Measurements from ENCODE around the gene RASSF7. TPM values are rescaled to one million over a fixed set of nuclear protein-coding genes. Genes with fewer than 3 reads are reported as not detected.

Gene RASSF7
- total RNA-seq, 1 experiment from 2014 or later: 32.5 TPM

DNA sequence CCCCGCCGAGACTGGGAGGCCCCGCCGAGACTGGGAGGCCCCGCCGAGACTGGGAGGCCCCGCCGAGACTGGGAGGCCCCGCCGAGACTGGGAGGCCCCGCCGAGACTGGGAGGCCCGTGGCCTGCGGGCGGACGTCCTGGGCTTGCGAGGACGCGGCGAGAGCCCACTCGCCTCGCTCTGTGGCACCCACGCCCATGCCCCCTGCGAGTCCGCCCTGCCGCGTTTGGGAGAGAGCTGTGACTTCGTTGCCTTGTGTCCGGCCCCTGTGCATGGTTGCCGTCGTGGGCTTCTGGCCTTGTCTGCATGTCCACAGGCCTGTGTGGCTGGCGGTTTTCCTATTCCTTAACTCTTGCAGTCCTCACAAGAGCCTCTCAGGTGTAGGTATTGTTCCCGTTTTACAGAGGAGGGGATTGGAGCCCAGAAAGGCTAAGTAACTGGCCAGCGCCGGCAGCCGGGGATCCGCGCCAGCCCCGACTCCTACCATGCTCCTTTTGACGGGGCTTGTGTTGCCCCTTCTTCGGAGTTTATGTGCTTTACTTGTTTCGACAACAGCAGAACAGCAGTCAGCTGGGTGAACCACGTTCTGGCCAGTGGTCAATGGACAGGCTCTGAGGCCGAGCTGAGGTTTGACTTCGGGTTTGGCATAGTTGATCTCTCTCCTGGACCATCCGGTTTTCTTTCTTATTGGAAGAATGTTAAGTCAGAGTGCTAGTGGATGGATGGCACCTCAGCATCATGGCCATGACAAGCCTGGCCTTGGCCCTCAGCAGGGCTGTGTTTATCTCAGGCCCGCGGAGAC is 16.2 kb downstream of the RASSF7 start:
- CTCF ChIA-PET: interaction anchor here (1.1 kb wide), 1 partner anchor 12 kb away, joined by 3 read pairs; no protein-coding TSS in a partner anchor

DNA sequence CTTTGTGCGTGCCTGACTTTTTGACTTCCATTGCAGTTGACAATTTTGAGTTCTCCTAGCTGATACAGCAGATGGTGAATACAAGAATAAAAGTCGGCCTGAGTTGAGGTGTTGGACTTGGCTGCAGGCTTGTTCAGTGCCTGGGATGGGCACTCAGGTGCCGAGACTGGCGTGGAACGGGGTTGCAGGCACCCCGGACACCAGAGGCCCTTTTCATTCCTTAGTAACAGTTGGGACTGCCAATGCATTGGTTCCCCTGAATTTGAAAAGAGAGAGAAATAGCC is 16.8 kb downstream of the RASSF7 start:
- DNase-seq (ENCODE audit: low spot score) (no peak), ATAC-seq (no peak)
- H3K36me3 Mint-ChIP-seq: peaks cover 13% of the 10 kb centered on the region
- TF ChIP-seq, protein P1, sequence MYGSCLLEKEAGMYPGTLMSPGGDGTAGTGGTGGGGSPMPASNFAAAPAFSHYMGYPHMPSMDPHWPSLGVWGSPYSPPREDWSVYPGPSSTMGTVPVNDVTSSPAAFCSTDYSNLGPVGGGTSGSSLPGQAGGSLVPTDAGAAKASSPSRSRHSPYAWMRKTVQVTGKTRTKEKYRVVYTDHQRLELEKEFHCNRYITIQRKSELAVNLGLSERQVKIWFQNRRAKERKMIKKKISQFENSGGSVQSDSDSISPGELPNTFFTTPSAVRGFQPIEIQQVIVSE (CRISPR knock-in tag; IDR thresholded peaks at IDR 0.05; ENCODE audit: borderline replicate concordance): no peak
- TF ChIP-seq, protein P2, sequence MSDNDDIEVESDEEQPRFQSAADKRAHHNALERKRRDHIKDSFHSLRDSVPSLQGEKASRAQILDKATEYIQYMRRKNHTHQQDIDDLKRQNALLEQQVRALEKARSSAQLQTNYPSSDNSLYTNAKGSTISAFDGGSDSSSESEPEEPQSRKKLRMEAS (CRISPR knock-in tag; IDR thresholded peaks at IDR 0.05): no peak
- TF ChIP-seq, protein P3, sequence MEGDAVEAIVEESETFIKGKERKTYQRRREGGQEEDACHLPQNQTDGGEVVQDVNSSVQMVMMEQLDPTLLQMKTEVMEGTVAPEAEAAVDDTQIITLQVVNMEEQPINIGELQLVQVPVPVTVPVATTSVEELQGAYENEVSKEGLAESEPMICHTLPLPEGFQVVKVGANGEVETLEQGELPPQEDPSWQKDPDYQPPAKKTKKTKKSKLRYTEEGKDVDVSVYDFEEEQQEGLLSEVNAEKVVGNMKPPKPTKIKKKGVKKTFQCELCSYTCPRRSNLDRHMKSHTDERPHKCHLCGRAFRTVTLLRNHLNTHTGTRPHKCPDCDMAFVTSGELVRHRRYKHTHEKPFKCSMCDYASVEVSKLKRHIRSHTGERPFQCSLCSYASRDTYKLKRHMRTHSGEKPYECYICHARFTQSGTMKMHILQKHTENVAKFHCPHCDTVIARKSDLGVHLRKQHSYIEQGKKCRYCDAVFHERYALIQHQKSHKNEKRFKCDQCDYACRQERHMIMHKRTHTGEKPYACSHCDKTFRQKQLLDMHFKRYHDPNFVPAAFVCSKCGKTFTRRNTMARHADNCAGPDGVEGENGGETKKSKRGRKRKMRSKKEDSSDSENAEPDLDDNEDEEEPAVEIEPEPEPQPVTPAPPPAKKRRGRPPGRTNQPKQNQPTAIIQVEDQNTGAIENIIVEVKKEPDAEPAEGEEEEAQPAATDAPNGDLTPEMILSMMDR (IDR thresholded peaks at IDR 0.05): no peak
- TF ChIP-seq TCF7 (CRISPR knock-in tag; IDR thresholded peaks at IDR 0.05; ENCODE audit: low read depth): no peak
- TF ChIP-seq, protein P4, sequence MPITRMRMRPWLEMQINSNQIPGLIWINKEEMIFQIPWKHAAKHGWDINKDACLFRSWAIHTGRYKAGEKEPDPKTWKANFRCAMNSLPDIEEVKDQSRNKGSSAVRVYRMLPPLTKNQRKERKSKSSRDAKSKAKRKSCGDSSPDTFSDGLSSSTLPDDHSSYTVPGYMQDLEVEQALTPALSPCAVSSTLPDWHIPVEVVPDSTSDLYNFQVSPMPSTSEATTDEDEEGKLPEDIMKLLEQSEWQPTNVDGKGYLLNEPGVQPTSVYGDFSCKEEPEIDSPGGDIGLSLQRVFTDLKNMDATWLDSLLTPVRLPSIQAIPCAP (CRISPR knock-in tag; IDR thresholded peaks at IDR 0.05): no peak
- TF ChIP-seq RELA (CRISPR knock-in tag; IDR thresholded peaks at IDR 0.05; ENCODE audit: borderline replicate concordance): no peak
- ChIA-PET CTCF (interaction anchor here (1.1 kb wide), 1 partner anchor 12 kb away, joined by 3 read pairs; no protein-coding TSS in a partner anchor), POLR2A (no interaction called here)
- H3K4me1 Mint-ChIP-seq: peaks cover 31% of the 10 kb centered on the region
- peak overlapping the region; percentile 95 for H3K27ac Mint-ChIP-seq
- H3K27me3 Mint-ChIP-seq (ENCODE audit: low read depth): peaks cover 22% of the 10 kb centered on the region
- peak overlapping the region; percentile 90 for H3K4me3 Mint-ChIP-seq
- H3K9me3 Mint-ChIP-seq: no peaks in the 10 kb centered on the region

More for the DNA sequence above, 16.2 kb downstream of the RASSF7 start:
- Mint-ChIP-seq H3K4me3 (peak overlapping the region; percentile 90), H3K9me3 (no peaks in the 10 kb centered on the region), H3K4me1 (peaks cover 31% of the 10 kb centered on the region), H3K36me3 (peaks cover 11% of the 10 kb centered on the region), H3K27ac (peak overlapping the region; percentile 95), H3K27me3 (ENCODE audit: low read depth) (peaks cover 22% of the 10 kb centered on the region)
- ATAC-seq (no peak), DNase-seq (ENCODE audit: low spot score) (no peak)
- TF ChIP-seq, protein P4 (CRISPR knock-in tag; IDR thresholded peaks at IDR 0.05): no peak
- TF ChIP-seq TCF7 (CRISPR knock-in tag; IDR thresholded peaks at IDR 0.05; ENCODE audit: low read depth) (no peak), GRHL2 (CRISPR knock-in tag; IDR thresholded peaks at IDR 0.05; ENCODE audit: insufficient replicate concordance, severe bottlenecking) (no peak), FOXK1 (CRISPR knock-in tag; IDR thresholded peaks at IDR 0.05) (no peak), FOXJ3 (CRISPR knock-in tag; IDR thresholded peaks at IDR 0.05; ENCODE audit: borderline replicate concordance) (no peak), ZNF671 (CRISPR knock-in tag; IDR thresholded peaks at IDR 0.05) (no peak), SOX15 (CRISPR knock-in tag; IDR thresholded peaks at IDR 0.05) (no peak), EMX1 (CRISPR knock-in tag; IDR thresholded peaks at IDR 0.05) (no peak), ATF1 (CRISPR knock-in tag; IDR thresholded peaks at IDR 0.05) (no peak), PRRX2 (CRISPR knock-in tag; IDR thresholded peaks at IDR 0.05) (no peak), ZBTB21 (CRISPR knock-in tag; IDR thresholded peaks at IDR 0.05; ENCODE audit: borderline replicate concordance) (no peak), RELA (CRISPR knock-in tag; IDR thresholded peaks at IDR 0.05; ENCODE audit: borderline replicate concordance) (no peak), ELF4 (CRISPR knock-in tag; IDR thresholded peaks at IDR 0.05; ENCODE audit: low read depth) (no peak), ZNF423 (CRISPR knock-in tag; IDR thresholded peaks at IDR 0.05) (no peak), NR2C2 (CRISPR knock-in tag; IDR thresholded peaks at IDR 0.05) (no peak)
- TF ChIP-seq, protein P2 (CRISPR knock-in tag; IDR thresholded peaks at IDR 0.05): no peak
- TF ChIP-seq, protein P5, sequence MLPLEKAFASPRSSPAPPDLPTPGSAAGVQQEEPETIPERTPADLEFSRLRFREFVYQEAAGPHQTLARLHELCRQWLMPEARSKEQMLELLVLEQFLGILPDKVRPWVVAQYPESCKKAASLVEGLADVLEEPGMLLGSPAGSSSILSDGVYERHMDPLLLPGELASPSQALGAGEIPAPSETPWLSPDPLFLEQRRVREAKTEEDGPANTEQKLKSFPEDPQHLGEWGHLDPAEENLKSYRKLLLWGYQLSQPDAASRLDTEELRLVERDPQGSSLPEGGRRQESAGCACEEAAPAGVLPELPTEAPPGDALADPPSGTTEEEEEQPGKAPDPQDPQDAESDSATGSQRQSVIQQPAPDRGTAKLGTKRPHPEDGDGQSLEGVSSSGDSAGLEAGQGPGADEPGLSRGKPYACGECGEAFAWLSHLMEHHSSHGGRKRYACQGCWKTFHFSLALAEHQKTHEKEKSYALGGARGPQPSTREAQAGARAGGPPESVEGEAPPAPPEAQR (CRISPR knock-in tag; IDR thresholded peaks at IDR 0.05): no peak
- TF ChIP-seq, protein P6, sequence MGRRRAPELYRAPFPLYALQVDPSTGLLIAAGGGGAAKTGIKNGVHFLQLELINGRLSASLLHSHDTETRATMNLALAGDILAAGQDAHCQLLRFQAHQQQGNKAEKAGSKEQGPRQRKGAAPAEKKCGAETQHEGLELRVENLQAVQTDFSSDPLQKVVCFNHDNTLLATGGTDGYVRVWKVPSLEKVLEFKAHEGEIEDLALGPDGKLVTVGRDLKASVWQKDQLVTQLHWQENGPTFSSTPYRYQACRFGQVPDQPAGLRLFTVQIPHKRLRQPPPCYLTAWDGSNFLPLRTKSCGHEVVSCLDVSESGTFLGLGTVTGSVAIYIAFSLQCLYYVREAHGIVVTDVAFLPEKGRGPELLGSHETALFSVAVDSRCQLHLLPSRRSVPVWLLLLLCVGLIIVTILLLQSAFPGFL (CRISPR knock-in tag; IDR thresholded peaks at IDR 0.05; ENCODE audit: borderline replicate concordance): no peak
- TF ChIP-seq, protein P7, sequence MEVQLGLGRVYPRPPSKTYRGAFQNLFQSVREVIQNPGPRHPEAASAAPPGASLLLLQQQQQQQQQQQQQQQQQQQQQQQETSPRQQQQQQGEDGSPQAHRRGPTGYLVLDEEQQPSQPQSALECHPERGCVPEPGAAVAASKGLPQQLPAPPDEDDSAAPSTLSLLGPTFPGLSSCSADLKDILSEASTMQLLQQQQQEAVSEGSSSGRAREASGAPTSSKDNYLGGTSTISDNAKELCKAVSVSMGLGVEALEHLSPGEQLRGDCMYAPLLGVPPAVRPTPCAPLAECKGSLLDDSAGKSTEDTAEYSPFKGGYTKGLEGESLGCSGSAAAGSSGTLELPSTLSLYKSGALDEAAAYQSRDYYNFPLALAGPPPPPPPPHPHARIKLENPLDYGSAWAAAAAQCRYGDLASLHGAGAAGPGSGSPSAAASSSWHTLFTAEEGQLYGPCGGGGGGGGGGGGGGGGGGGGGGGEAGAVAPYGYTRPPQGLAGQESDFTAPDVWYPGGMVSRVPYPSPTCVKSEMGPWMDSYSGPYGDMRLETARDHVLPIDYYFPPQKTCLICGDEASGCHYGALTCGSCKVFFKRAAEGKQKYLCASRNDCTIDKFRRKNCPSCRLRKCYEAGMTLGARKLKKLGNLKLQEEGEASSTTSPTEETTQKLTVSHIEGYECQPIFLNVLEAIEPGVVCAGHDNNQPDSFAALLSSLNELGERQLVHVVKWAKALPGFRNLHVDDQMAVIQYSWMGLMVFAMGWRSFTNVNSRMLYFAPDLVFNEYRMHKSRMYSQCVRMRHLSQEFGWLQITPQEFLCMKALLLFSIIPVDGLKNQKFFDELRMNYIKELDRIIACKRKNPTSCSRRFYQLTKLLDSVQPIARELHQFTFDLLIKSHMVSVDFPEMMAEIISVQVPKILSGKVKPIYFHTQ (CRISPR knock-in tag; IDR thresholded peaks at IDR 0.05): no peak
- POLR2A ChIA-PET: no interaction called here
